HG03558 (cell line): ENCODE measurements around the gene ANKRD11.

Source experiments
- ATAC-seq: cut with Tn5 transposase; IDR thresholded peaks from one replicate; pipeline ENCODE4 v1.9.1; 2021; ENCODE audit warnings: moderate number of reproducible peaks; ENCODE audit not compliant: unreplicated experiment; ENCODE audit errors: extremely low read depth

ANKRD11 gene

GRCh38 chr16:89293276-89294143, 196.9 kb downstream of the ANKRD11 start:
- ATAC-seq: no peak

- no peak for ATAC-seq
Observed at GRCh38 chr16:89292443-89293078, 197.8 kb downstream of the ANKRD11 start.

GRCh38 chr16:89291776-89292175, 198.6 kb downstream of the ANKRD11 start:
- no peak for ATAC-seq

- ATAC-seq: no peak
Observed at GRCh38 chr16:89291363-89291762, 199.0 kb downstream of the ANKRD11 start.

- ATAC-seq: no peak
Observed at GRCh38 chr16:89290887-89291286, 199.5 kb downstream of the ANKRD11 start.

- ATAC-seq: no peak
Observed at GRCh38 chr16:89290472-89290871, 199.9 kb downstream of the ANKRD11 start.

GRCh38 chr16:89289428-89290395, 200.6 kb downstream of the ANKRD11 start:
- ATAC-seq: no peak

- no peak for ATAC-seq
Observed at GRCh38 chr16:89288966-89289365, 201.4 kb downstream of the ANKRD11 start.

GRCh38 chr16:89288577-89288844, 201.8 kb downstream of the ANKRD11 start:
- no peak for ATAC-seq

GRCh38 chr16:89287777-89288576, 202.4 kb downstream of the ANKRD11 start:
- ATAC-seq: no peak

GRCh38 chr16:89286096-89286495, 204.3 kb downstream of the ANKRD11 start:
- ATAC-seq: no peak

GRCh38 chr16:89285381-89285780, 205.0 kb downstream of the ANKRD11 start:
- no peak for ATAC-seq

GRCh38 chr16:89283449-89283848, 206.9 kb downstream of the ANKRD11 start:
- ATAC-seq: no peak

GRCh38 chr16:89282523-89282922, 207.8 kb downstream of the ANKRD11 start:
- no peak for ATAC-seq

GRCh38 chr16:89281829-89282228, 208.5 kb downstream of the ANKRD11 start:
- ATAC-seq: no peak

GRCh38 chr16:89281189-89281577, 209.2 kb downstream of the ANKRD11 start:
- no peak for ATAC-seq

- no peak for ATAC-seq
Observed at GRCh38 chr16:89280546-89281188, 209.7 kb downstream of the ANKRD11 start.

- no peak for ATAC-seq
Observed at GRCh38 chr16:89279666-89280481, 210.5 kb downstream of the ANKRD11 start.
